Hepatocyte (in vitro differentiated cells): ENCODE results near the gene SCN7A.

Experiments used
- EZH2 ChIP-seq: fragments of 200-600 bp; sonication (generic); IDR thresholded peaks from 2 replicates; pipeline ENCODE4 v1.6.1; 2016; ENCODE audit warnings: antibody characterized with exemption, mild to moderate bottlenecking, borderline replicate concordance
- EZH2phosphoT487 ChIP-seq: fragments of 200-600 bp; sonication (generic); IDR thresholded peaks from one replicate; pipeline ENCODE4 v1.6.1; 2018; ENCODE audit warnings: antibody characterized with exemption, mild to moderate bottlenecking, low read depth, moderate library complexity; ENCODE audit not compliant: unreplicated experiment, severe bottlenecking
- TF ChIP-seq, protein P1 (sequence below): fragments of 200-600 bp; sonication (generic); IDR thresholded peaks from 2 replicates; pipeline ENCODE4 v1.5.1; 2016; ENCODE audit warnings: antibody characterized with exemption, mild to moderate bottlenecking; ENCODE audit not compliant: poor library complexity

DNA sequence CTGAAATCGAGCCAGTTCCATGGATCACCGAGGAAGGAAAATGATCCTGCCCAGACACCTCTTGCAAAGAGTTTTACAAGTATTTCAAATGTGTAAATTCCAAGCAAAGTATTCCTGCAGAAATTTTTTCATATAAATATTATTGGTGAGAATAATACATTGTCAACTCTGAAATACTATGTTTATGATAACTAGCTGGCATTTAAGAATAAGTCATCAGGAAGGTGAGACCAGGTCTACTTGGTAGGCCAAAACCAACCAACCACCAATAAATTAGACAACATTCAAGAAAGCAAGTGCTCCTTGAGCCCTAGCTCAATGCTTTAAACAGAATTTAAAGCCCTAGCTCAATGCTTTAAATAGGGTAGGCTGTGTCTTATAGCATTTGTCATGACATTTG, 21.7 kb downstream of the SCN7A start:
- TF ChIP-seq EZH2 (no peak), EZH2phosphoT487 (no peak)
- TF ChIP-seq, protein P1, sequence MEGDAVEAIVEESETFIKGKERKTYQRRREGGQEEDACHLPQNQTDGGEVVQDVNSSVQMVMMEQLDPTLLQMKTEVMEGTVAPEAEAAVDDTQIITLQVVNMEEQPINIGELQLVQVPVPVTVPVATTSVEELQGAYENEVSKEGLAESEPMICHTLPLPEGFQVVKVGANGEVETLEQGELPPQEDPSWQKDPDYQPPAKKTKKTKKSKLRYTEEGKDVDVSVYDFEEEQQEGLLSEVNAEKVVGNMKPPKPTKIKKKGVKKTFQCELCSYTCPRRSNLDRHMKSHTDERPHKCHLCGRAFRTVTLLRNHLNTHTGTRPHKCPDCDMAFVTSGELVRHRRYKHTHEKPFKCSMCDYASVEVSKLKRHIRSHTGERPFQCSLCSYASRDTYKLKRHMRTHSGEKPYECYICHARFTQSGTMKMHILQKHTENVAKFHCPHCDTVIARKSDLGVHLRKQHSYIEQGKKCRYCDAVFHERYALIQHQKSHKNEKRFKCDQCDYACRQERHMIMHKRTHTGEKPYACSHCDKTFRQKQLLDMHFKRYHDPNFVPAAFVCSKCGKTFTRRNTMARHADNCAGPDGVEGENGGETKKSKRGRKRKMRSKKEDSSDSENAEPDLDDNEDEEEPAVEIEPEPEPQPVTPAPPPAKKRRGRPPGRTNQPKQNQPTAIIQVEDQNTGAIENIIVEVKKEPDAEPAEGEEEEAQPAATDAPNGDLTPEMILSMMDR = no peak
